Rectal smooth muscle tissue (tissue), 1 donor: ENCODE results near the gene CRYBA2.

Experiments
- H3K27ac ChIP-seq: one replicate; pipeline ENCODE4 v1.7.0; 2013; ENCODE audit warnings: low read depth, low read length, inconsistent platforms
- H3K27me3 ChIP-seq: one replicate; pipeline ENCODE4 v1.7.0; 2013; ENCODE audit warnings: low read length; ENCODE audit not compliant: control insufficient read depth, insufficient read depth
- H3K36me3 ChIP-seq: one replicate; pipeline ENCODE4 v1.7.0; 2013; ENCODE audit warnings: low read length; ENCODE audit not compliant: control insufficient read depth, insufficient read depth
- H3K4me1 ChIP-seq: one replicate; pipeline ENCODE4 v1.7.0; 2013; ENCODE audit warnings: low read length; ENCODE audit not compliant: control insufficient read depth, insufficient read depth
- H3K4me3 ChIP-seq: one replicate; pipeline ENCODE4 v1.7.0; 2013; ENCODE audit warnings: low read length
- H3K9ac ChIP-seq: one replicate; pipeline ENCODE4 v1.7.0; 2013; ENCODE audit warnings: low read length

Gene CRYBA2

DNA sequence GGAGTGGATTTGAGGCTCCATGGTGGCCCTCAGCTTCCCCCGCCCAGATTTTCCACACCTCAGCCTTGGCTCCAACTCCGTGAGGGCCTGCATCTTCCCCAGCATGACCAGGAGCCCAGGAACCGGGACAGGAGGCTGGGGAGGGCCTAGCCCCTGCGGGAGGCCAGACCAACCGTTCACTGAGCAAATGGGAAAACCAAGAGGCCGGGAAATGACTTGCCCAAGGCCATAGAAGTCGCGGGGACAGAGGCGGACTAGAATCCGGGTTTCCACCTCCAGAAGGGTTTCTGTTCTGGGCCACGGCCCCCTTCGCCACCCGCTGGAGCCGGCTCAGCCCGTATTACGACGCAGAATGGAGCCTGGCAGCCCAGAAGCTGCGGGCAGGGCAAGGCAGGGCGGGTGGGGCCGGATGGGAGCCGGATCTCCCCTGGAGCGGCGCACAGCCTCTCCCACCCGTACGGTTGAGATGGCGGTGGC is 7.9 kb upstream of the CRYBA2 start:
- peak overlapping the region; percentile 17 for H3K4me3 ChIP-seq
- no peaks in the 10 kb centered on the region for H3K36me3 ChIP-seq
- H3K4me1 ChIP-seq, result peaks cover 5% of the 10 kb centered on the region
- peaks cover 41% of the 10 kb centered on the region for H3K27me3 ChIP-seq
- no peak overlapping the region for H3K27ac ChIP-seq
- no peak overlapping the region for H3K9ac ChIP-seq

DNA sequence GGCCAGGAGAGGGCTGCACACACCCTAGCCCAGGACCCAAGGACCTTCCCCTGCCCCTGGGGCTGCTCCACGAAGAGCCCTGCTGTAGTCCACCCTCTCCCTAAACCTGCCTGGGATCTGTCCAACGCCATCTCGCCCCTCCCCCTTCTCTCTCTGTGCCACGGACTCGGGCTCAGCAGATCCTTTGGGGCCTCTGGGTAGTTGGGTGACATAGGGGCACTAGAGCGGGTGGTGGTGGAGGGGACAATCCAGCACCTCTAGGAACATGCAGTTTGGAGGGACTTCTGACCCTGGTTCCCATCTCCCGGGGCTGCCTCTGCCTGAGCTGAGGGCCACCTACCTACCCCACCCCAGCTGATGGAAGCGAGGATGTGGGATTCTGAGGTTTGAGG is 7.3 kb upstream of the CRYBA2 start:
- Histone ChIP-seq H3K4me3 (peak overlapping the region; percentile 17), H3K9ac (no peak overlapping the region), H3K36me3 (no peaks in the 10 kb centered on the region), H3K27me3 (peaks cover 45% of the 10 kb centered on the region), H3K27ac (no peak overlapping the region), H3K4me1 (peaks cover 9% of the 10 kb centered on the region)

DNA sequence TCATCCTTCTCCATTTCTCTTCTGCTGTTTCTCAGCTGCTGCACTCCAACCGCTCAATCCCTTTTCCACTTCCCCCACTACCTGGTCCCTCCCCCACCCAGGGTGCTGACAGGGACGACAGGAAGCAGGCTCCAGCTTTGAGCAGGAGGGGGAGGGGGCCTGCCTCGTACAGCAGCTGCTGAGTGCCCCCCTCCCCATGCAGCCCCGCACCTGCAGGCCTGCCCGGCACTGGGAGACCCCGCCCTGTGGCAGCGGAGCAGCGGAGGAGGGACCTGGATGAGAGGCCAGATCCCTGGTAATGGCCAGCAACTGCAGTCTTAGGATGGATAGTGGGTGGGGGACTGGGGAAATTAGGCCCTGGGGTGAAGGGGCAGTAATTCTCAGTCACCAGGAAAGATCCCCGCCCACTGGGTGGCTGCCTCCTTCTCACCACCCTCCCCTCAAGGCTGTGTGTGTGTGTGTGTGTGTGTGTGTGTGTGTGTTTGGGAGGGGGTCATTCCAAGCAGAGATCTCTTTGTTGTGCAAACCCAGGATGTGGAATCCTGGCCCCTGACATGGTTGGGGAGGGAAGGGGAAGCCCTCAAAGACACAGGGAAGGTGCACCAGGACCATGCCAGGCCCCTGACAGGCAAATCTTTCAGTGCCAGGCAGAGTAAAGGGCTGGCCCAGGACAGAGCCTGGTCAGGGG is 6.8 kb upstream of the CRYBA2 start:
- no peak overlapping the region for H3K27ac ChIP-seq
- H3K9ac ChIP-seq, result no peak overlapping the region
- peaks cover 10% of the 10 kb centered on the region for H3K4me1 ChIP-seq
- no peak overlapping the region for H3K4me3 ChIP-seq
- H3K36me3 ChIP-seq, result no peaks in the 10 kb centered on the region
- peaks cover 50% of the 10 kb centered on the region for H3K27me3 ChIP-seq

DNA sequence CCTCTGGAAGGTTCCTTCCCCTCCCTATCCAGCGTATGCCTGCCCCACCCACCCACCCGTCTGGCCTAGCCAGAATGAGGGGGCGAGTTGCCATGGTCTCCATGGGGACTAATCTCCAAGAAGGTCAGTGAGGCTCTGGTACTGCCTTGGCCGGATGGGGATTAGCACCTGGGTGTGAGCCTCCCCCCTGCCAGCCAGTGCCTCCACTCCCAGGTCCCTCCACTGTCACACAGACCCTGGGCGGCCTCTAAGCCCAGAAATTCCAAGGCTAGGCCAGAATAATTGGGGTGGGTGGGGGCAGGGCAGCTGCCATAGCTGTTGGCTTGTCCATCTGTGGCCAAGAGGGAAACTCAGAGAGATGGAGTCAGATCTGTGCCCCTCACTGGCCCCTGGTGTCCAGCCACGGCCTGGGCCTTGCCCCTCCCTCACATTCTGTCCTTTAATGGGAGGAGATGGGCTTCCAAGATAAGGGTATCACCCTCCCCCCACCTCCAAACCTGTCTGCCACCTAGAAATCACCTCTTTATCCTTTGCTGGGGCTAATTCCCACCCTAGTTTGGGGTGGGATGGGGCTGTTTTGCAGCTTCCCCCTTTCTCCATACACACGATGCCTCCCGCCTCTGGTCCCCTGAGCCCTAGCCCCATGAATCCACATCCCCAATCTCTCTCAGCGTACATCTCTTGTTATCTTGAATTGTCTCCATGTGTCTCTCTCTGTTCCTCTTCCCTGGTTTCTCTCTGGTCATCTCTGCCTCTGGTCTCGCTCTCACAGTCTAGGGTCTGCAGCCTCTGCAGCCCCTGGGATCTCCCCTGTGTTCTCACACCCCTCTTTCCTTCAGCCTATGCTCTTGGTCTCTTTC is 6.0 kb upstream of the CRYBA2 start:
- H3K4me3 ChIP-seq, result no peak overlapping the region
- no peak overlapping the region for H3K27ac ChIP-seq
- H3K9ac ChIP-seq, result no peak overlapping the region
- peaks cover 53% of the 10 kb centered on the region for H3K27me3 ChIP-seq
- peaks cover 10% of the 10 kb centered on the region for H3K4me1 ChIP-seq
- no peaks in the 10 kb centered on the region for H3K36me3 ChIP-seq

DNA sequence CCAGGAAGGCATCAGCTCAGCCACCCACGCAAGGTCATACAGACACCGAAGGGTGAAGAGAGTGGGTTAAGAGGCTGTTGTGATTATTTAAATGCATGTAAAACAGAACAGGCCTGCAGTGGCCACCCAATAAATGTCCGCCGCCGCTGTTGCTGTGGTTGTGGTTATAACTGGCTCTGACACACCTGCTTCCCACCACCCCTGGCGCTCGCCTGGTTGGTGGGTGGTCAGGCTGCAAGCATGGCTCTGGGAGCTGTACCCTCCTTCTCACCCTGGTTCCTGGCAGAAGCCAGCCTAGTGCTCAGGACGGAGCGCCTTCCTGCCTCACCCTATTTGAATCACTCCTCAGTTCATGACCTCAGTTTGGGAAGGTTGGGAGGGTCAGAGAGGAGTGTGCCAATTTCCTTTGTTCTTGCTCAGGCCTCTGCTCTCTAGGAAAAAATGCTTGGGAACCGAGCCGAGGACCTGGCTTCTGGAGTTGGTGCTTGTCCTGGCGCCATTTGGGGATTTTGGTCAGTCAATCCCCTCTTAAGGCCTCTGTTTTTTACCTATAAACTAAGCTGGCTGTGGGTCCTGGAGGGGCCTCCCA is 5.3 kb upstream of the CRYBA2 start:
- peaks cover 10% of the 10 kb centered on the region for H3K4me1 ChIP-seq
- no peak overlapping the region for H3K27ac ChIP-seq
- peaks cover 56% of the 10 kb centered on the region for H3K27me3 ChIP-seq
- no peak overlapping the region for H3K4me3 ChIP-seq
- H3K36me3 ChIP-seq, result no peaks in the 10 kb centered on the region
- H3K9ac ChIP-seq, result no peak overlapping the region

DNA sequence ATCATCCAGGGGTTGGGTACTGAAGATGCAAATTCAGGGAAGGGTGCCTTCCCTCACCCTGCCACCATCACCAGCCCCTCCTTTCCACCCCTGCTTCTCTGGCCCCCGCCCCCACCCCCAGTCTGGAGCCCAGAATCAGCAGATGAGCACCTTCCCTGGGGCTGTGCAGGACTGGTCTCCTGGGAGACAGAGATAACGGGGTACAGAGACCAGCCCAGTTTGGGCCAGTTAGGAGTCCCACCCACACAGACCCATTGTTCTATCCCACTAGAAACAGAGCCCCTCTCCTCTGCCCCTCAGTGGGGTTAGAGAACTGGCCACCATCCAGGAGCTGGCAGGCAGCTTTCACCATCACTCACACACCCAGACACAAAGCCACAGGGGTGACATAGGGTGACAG is 4.5 kb upstream of the CRYBA2 start:
- Histone ChIP-seq H3K27ac (no peak overlapping the region), H3K4me3 (no peak overlapping the region), H3K36me3 (no peaks in the 10 kb centered on the region), H3K4me1 (peaks cover 10% of the 10 kb centered on the region), H3K27me3 (peaks cover 56% of the 10 kb centered on the region), H3K9ac (no peak overlapping the region)

DNA sequence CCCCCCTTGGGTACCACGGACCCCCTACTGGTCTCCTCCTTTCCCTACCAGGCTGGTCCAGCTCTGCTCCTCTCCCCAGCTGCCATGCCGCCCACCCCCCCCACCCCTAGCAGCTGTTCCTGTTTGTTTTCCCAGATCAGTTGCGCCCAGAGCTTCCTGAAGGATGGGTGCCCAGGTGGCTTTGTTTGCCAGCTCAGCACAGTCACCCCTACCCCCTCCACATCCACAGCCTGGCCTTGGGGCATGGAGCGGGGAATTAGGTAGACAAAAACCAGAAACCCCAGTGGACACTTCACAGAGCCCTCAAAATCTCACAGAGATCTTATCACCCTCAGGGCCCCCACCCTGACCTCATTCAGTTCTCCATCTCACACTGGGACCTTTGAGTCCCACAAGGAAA is 3.7 kb upstream of the CRYBA2 start:
- Histone ChIP-seq H3K27ac (no peak overlapping the region), H3K4me3 (no peak overlapping the region), H3K36me3 (no peaks in the 10 kb centered on the region), H3K27me3 (peaks cover 55% of the 10 kb centered on the region), H3K9ac (no peak overlapping the region), H3K4me1 (peaks cover 7% of the 10 kb centered on the region)

DNA sequence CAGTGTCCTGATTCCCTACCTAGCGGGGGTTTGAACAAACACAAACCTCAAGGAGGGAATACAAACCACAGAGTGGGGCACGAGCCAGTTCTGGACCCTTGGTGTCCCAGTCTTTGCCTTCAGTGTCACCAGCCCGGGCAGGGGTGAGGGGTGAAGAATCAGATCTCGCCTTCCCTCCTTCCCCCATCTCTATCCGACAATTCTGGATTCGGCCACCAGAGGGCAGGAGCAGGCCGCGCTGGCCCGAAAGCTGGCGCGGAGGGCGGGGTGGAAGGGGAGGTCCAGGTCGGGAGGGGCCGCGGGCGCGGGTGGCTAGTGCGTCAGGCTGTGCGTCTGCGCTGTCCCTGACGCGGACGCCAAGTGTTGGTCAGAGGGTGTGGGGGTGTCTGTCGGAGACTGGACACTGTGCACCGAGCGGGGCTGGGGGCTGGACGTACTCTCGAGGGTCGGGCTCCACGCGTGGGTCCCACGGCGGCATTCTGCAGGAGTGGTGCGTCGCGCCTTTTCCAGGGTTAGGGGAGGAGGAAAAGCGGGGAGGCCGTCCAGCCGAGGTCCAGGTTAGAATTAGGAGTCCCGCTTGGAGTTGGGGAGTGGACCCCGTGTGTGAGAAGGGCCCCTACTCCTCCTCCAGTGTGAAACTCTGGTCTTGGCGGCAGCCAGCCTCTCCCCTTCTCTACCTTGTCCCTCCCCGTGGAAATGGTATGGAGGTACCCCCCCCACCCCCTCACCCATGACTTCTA is 2.9 kb upstream of the CRYBA2 start:
- Histone ChIP-seq H3K27ac (no peak overlapping the region), H3K27me3 (peaks cover 61% of the 10 kb centered on the region), H3K9ac (no peak overlapping the region), H3K4me1 (peaks cover 7% of the 10 kb centered on the region), H3K4me3 (peak overlapping the region; percentile 59), H3K36me3 (no peaks in the 10 kb centered on the region)

DNA sequence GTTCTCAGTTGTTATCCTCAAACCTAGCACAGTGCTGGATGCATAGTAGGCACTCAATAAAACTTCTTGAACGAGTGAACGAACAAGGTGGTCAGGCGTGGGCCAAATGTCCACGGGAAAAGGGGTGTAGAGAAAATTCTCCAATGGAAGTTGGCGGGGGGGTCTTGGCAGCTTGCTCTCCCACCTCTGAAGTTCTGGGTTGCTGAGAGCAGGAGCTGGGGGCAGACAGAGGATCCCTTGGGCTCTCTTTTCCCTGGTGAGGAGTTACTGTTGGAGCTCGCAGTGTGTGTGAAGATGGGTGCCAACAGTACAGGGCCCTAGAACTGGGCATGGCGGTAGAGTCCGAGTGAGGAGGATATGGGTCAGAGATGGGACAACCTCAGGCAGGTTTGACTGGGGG is 2.3 kb upstream of the CRYBA2 start:
- Histone ChIP-seq H3K27ac (no peak overlapping the region), H3K9ac (no peak overlapping the region), H3K36me3 (no peaks in the 10 kb centered on the region), H3K4me1 (peaks cover 7% of the 10 kb centered on the region), H3K4me3 (no peak overlapping the region), H3K27me3 (peaks cover 61% of the 10 kb centered on the region)

DNA sequence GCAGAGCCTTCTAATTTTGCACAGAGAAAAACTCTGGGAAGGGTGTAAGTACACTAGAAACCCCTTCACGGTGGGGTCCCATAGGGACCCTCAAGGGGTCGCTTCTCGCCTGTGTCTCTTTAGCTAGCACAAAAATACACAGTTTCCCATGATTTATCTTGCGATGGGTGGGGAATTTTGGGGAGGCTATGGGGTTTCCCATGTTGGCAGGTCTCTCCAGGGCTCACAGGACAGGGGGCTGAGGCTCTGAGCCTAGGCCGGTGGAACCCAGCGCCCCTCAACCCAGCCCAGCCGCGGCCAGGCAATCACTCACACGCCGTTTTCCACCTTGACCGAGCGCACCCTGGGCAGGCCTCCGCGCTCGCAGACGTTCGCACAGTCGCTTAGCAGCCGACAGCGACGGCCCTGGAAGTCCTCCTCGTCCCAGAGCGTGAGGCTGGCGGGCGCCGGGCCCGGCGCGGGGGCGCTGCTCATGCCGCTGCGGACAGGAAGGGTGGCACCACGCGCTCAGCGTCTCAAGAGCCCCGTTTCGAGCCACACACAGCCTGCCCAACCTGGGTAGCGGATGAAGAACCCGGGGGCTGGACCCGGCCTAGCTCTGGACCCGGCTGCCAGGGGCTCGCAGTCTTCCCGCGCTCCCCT is 398 bp downstream of the CRYBA2 start:
- Histone ChIP-seq H3K36me3 (no peaks in the 10 kb centered on the region), H3K27me3 (peaks cover 72% of the 10 kb centered on the region), H3K4me1 (peaks cover 7% of the 10 kb centered on the region), H3K9ac (no peak overlapping the region), H3K27ac (no peak overlapping the region), H3K4me3 (peak overlapping the region; percentile 54)

DNA sequence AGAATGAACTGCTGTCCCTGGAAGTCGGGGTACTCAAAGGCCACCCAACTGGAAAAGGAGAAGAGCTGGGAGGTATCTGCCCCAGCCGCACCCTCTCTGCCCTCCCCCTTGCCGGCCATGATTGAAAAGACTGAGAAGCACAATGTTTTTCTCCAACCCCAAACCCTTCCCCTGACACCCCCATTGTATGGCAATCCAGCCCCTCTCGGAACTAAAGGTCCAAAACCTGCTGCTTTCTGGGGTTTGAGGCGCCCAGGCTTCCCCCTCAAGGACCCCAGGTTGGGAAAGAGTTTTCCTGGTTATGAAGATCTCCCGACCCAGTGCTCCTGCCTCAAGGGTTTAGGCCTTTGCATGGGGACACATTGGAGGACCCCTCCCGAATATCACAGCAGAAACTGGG is 1.0 kb downstream of the CRYBA2 start:
- Histone ChIP-seq H3K4me3 (no peak overlapping the region), H3K36me3 (no peaks in the 10 kb centered on the region), H3K9ac (no peak overlapping the region), H3K4me1 (peaks cover 7% of the 10 kb centered on the region), H3K27me3 (peaks cover 78% of the 10 kb centered on the region), H3K27ac (no peak overlapping the region)
